Effector memory CD4-positive, alpha-beta T cell (primary cell): Measurements from ENCODE around the gene FHAD1.

Experiments used
- DNase-seq, 3 donors: peaks; one replicate each; pipeline ENCODE4 v3.0.0-alpha.2; 2020
- H3K27ac ChIP-seq: 2 replicates; pipeline ENCODE4 v1.7.0; 2013; ENCODE audit warnings: mild to moderate bottlenecking, low read length, moderate library complexity; ENCODE audit not compliant: insufficient read depth, poor library complexity, severe bottlenecking
- H3K27me3 ChIP-seq: replicated peaks from 2 replicates; pipeline ENCODE4 v1.7.0; 2013; ENCODE audit warnings: mild to moderate bottlenecking, low read length; ENCODE audit not compliant: insufficient read depth, control insufficient read depth, poor library complexity, severe bottlenecking
- H3K36me3 ChIP-seq: 2 replicates; pipeline ENCODE4 v1.7.0; 2013; ENCODE audit warnings: mild to moderate bottlenecking, low read length, moderate library complexity; ENCODE audit not compliant: control insufficient read depth, insufficient read depth
- H3K4me1 ChIP-seq: 2 replicates; pipeline ENCODE4 v1.7.0; 2013; ENCODE audit warnings: low read length, mild to moderate bottlenecking; ENCODE audit not compliant: control insufficient read depth, insufficient read depth, poor library complexity, severe bottlenecking
- H3K4me3 ChIP-seq: 2 replicates; pipeline ENCODE4 v1.7.0; 2013; ENCODE audit warnings: low read length, low read depth, mild to moderate bottlenecking; ENCODE audit not compliant: insufficient read depth, poor library complexity, severe bottlenecking
- H3K9me3 ChIP-seq: 2 replicates; pipeline ENCODE4 v1.7.0; 2013; ENCODE audit warnings: mild to moderate bottlenecking, low read length, moderate library complexity; ENCODE audit not compliant: control insufficient read depth

The FHAD1 gene

DNA sequence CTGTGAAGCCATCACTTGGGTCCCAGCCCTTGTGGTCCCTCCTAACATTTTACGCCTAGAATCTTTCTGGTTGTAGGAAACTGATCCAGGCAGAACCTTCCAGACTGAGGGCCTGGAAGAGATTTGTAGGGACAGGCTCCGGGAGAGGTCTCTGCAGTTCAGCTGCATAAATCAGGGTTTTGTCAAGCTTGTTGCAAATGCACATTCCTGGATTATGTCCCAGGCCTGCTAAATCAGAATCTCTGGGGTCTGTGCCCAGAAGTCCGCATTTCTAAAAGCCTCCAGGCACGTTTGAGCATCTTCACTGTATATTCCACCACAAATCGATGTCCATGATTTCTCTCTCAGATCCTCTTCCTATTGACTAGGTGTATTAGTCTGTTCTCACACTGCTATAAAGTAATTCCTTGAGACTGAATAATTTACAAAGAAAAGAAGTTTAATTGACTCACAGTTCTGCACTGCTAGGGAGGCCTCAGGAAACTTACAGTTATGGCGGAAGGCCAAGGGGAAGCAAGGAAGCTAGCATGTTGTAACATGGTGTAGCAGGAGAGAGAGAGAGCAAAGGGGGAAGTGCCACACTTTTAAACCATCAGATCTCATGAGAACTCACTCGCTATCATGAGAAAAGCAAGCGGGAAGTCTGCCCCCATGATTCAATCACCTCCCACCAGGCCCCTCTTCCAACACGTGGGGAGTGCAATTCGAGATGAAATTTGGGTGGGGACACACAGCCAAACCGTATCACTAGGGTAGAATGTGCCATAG, 1.2 kb upstream of the FHAD1 start:
- Histone ChIP-seq H3K27me3 (no peaks in the 10 kb centered on the region), H3K27ac (no peak overlapping the region), H3K9me3 (no peaks in the 10 kb centered on the region), H3K4me1 (peaks cover 10% of the 10 kb centered on the region), H3K36me3 (no peaks in the 10 kb centered on the region), H3K4me3 (no peak overlapping the region)
- DNase-seq: no peak

DNA sequence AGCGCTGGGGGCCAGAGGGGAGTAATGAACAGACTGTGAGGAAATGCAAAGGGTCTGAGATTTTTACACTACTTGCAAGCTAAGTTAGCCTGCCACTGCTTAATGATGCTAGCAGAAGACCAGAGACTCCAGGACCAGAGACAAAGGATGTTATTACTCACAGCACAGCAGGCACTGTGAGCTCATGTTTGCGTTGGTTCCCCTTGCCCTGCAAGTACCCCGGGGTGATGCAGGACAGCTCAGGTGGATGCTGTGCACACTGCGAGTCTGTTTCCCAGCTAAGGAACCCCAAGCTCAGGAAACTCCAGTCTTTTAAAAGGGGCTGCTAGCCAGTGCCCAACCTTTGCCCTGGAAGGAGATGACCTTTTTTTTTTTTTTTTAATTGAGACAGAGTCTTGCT, 1.2 kb downstream of the FHAD1 start:
- no peaks in the 10 kb centered on the region for H3K9me3 ChIP-seq
- no peak overlapping the region for H3K27ac ChIP-seq
- H3K4me1 ChIP-seq: peaks cover 10% of the 10 kb centered on the region
- H3K4me3 ChIP-seq: no peak overlapping the region
- no peaks in the 10 kb centered on the region for H3K36me3 ChIP-seq
- no peaks in the 10 kb centered on the region for H3K27me3 ChIP-seq
- no peak for DNase-seq

DNA sequence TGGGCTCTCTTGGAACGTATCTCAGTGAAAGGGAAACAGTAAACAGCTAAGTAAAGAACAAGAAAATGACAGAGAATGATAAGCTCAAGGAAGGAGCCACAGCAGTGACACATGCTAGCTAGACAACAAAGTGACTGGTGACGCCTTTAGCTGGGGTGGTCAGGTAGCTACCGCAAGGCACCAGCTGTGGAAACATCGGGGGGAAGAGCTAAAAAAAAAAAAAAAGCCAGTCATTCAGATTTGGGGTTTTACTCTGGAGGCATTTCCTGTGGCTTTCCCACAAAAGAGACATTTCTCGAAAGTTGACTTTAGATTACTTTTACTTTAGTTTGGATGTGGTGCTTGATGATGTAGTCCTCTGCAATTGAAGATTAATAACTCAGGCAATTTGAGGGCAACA, 2.1 kb downstream of the FHAD1 start:
- no peaks in the 10 kb centered on the region for H3K27me3 ChIP-seq
- no peaks in the 10 kb centered on the region for H3K9me3 ChIP-seq
- H3K27ac ChIP-seq: no peak overlapping the region
- H3K4me1 ChIP-seq: peaks cover 10% of the 10 kb centered on the region
- H3K4me3 ChIP-seq: no peak overlapping the region
- peak; percentile 16 to 26 (median 25) for DNase-seq
- no peaks in the 10 kb centered on the region for H3K36me3 ChIP-seq

DNA sequence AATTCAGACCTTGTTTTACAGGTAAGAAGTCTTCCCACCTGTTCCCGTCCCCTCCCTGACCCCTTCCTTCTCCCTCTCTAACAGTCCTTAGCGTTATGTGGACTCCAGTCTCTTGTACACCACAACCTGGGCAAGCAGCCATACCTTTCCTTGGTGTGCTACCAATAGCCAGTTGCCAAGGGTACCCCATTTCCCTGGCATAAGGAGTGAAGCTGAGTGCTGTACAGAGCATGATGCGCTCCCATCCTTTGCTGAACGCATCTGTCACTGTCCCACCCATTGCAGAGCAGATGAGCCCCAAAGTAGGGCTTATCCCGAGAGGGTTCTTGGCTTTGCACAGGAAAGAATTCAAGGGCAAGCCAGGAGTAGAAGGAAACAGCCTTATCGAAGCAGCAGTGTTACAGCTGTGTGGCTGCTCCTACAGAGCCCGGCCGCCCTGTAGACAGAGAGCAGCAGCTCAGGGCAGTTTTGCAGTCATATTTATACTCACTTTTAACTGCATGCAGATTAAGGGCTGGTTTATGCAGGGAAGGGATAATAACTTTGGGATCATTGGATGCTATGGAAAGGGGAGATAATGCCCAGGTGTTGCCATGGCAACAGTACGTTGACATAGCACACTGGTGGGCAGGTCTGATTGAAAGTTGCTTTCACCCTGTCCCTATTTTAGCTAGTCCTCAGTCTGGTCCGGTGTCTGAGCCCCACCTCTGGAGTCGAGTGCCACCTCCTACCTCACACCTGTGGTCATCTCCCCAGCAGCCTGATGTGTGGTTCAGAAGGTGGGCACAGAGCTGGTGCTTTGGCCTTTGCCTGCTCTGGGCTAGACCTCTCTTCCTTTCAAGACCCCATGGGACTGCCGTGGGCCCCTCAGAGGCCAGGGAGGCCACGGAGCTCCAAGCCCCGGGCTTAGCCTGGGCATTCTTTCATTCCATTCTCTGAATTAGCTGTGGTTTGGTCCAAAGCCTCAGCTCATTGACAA, 5.1 kb downstream of the FHAD1 start:
- Histone ChIP-seq H3K4me1 (peaks cover 10% of the 10 kb centered on the region), H3K27me3 (no peaks in the 10 kb centered on the region), H3K9me3 (no peaks in the 10 kb centered on the region)

DNA sequence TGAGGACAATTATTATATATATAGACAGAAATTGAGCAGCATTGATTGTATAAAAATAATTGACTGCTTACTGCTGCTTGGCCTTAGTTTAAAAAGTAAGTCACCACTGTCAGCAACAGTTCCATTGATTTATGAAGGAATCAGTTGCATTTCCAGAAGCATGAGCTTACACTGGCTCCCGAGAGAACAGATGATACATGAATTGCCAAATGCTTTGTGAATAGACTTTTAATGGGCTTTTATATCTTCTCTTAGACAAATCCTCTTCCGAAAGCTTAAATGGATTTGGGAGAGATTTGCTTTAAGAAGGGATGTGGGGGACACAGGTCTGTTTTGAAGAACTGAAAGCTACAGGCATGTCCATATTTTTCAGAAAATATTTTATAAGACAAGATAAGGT, 7.5 kb downstream of the FHAD1 start:
- Histone ChIP-seq H3K27ac (no peak overlapping the region), H3K9me3 (no peaks in the 10 kb centered on the region), H3K36me3 (no peaks in the 10 kb centered on the region), H3K4me1 (no peaks in the 10 kb centered on the region), H3K27me3 (no peaks in the 10 kb centered on the region), H3K4me3 (no peak overlapping the region)
- DNase-seq: no peak

More for the DNA sequence above, 5.1 kb downstream of the FHAD1 start:
- DNase-seq: no peak
- no peak overlapping the region for H3K4me3 ChIP-seq
- H3K36me3 ChIP-seq: no peaks in the 10 kb centered on the region
- H3K27ac ChIP-seq: no peak overlapping the region

DNA sequence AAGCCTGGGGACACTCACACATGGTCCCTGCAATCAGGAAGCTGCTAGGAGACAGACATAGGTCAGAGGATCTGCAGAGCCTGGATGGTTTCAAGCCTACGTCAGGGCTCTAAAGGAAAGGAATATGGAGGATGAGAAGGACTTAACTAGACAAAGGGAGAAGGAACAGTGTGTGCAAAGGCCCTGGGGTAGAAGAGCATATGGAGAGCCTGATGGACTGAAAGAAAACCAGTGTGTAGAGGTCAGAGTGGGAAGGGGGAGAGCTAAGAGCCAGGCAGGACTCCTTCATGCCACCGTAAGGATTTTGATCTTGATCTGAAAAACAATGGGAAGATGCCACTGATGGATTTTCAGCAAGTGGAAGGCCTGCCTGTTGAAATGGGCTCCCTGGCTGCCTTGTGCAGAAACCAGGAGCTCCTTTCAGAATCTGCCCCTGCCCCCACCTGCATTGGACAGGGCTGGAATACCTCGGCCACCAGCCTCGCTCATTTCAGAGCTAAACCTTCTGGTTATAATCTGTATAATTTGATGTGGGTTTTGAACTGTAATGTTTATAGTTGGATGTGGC, 8.6 kb downstream of the FHAD1 start:
- no peaks in the 10 kb centered on the region for H3K27me3 ChIP-seq
- no peaks in the 10 kb centered on the region for H3K9me3 ChIP-seq
- H3K4me3 ChIP-seq: no peak overlapping the region
- no peak overlapping the region for H3K27ac ChIP-seq
- no peaks in the 10 kb centered on the region for H3K4me1 ChIP-seq
- no peaks in the 10 kb centered on the region for H3K36me3 ChIP-seq
- DNase-seq: no peak

DNA sequence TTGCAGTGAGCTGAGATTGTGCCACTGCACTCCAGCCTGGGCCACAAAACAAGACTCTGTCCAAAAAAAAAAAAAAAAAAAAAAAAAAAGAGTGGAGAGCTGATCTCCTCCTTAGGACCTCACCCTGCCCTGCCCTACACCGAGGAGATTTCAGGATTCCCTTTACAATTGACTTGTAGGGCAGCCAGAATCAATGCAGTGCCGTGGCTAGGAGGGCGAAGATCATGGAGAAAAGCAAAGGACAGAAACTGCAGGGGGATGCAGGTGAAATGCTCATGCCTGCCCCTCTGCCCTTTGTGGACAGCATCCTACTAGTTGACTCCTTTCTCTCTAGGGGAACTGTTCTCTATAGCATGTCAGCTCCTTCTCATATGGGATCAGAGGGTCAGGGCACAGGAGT, 9.6 kb downstream of the FHAD1 start:
- Histone ChIP-seq H3K27me3 (no peaks in the 10 kb centered on the region), H3K9me3 (no peaks in the 10 kb centered on the region), H3K4me3 (no peak overlapping the region), H3K27ac (no peak overlapping the region), H3K36me3 (no peaks in the 10 kb centered on the region), H3K4me1 (no peaks in the 10 kb centered on the region)
- no peak for DNase-seq

DNA sequence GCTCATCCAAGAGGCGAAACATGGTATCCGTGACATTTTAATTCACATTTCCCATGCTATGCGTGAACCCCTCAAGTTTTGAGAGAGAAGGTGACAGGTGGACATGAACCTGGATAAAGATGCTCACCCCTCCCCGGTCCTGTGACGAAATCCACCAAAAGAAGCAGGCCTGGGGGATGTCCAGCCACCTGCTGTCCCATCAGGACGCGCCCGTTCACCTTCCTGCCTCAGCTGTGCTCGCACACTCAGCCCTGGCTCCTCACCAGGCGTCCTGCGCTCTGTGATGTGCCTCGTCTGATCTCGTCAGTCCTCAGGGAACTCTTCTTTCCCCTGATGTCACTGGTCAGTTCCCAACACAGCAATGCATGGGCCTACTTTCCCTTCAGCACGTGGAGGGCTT, 10.3 kb downstream of the FHAD1 start:
- no peaks in the 10 kb centered on the region for H3K9me3 ChIP-seq
- H3K27ac ChIP-seq: no peak overlapping the region
- no peak overlapping the region for H3K4me3 ChIP-seq
- DNase-seq: no peak
- peaks cover under 1% of the 10 kb centered on the region for H3K27me3 ChIP-seq
- H3K4me1 ChIP-seq: no peaks in the 10 kb centered on the region
- no peaks in the 10 kb centered on the region for H3K36me3 ChIP-seq

DNA sequence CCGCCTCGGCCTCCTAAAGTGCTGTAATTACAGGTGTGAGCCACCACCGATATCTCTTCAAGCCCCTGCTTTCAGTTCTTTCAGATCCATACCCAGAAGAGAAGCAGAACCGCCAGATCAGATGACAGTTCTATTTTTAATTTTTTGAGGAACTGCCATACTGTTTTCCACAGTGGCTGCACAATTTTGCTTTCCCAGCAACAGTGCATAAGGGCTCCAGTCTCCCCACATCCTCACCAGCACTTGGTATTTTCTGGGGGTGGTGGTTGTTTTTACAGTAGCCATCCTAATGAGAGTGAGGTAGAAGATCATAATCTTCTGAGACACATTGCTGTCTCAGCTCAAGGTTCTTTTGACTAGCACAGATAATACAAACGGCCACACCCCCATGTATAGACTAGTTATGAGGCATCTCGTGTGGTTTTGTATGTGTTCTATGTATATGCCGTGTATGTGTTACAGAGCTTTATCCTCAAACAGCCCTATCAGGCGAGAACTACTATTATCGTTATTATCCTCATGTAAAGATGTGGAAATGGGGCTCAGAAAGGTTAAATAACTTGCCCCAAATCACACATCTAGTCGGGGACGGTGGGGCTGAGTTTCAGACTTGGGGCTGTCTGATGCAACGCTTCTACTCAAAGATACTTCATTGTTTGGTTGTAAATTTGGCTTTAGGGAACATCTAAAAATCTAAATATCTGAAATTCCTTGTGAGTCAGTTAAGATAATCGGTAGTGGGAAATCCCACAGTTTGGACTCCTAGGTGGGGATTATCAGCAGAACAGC, 12.0 kb downstream of the FHAD1 start:
- DNase-seq: no peak

More for the DNA sequence above, 12.0 kb downstream of the FHAD1 start:
- Histone ChIP-seq H3K27me3 (peaks cover 7% of the 10 kb centered on the region), H3K4me1 (no peaks in the 10 kb centered on the region), H3K27ac (no peak overlapping the region), H3K36me3 (no peaks in the 10 kb centered on the region), H3K4me3 (no peak overlapping the region), H3K9me3 (no peaks in the 10 kb centered on the region)
